Left ventricle myocardium inferior (tissue), 1 donor: ENCODE results near the gene EDEM3. TPM values are rescaled to one million over a fixed set of nuclear protein-coding genes. Genes with fewer than 3 reads are reported as not detected.

Experiments used
- DNase-seq: peaks from one replicate; pipeline ENCODE4 v3.0.0-alpha.2; 2020
- H3K27ac ChIP-seq: fragments of 200-600 bp; replicated peaks from 2 replicates; pipeline ENCODE4 v1.8.0; 2021
- H3K27me3 ChIP-seq: fragments of 200-600 bp; 2 replicates; pipeline ENCODE4 v1.8.0; 2021; ENCODE audit warnings: low read depth
- H3K36me3 ChIP-seq: fragments of 200-600 bp; 2 replicates; pipeline ENCODE4 v1.8.0; 2021
- H3K4me1 ChIP-seq: fragments of 200-600 bp; 2 replicates; pipeline ENCODE4 v1.8.0; 2021
- H3K4me3 ChIP-seq: fragments of 200-600 bp; 2 replicates; pipeline ENCODE4 v1.8.0; 2021; ENCODE audit warnings: mild to moderate bottlenecking, moderate library complexity
- H3K9me3 ChIP-seq: fragments of 200-600 bp; replicated peaks from 2 replicates; pipeline ENCODE4 v1.8.0; 2021
- CTCF ChIP-seq: fragments of 200-600 bp; IDR thresholded peaks from 2 replicates; pipeline ENCODE4 v1.8.0; 2021; ENCODE audit warnings: antibody characterized with exemption, mild to moderate bottlenecking, borderline replicate concordance
- intact Hi-C: fragments of 100-400 bp; cut with micrococcal nuclease; formaldehyde crosslinking; loops from one replicate; pipeline ENCODE4 v1.11.0; 2022
- total RNA-seq: library from RNA; stranded (reverse); fragmentation: NEBNext Ultra II Directional; extraction: Animal tissue kit (Norgen Biotek cat#: 25700); gene quantifications from one replicate; pipeline ENCODE4 v1.2.1, GENCODE V29; 2021
- donor health status: DM: no; HTN: yes; CAD: no; lungs with severe emphysema.

Gene EDEM3
- total RNA-seq, 1 donor from 2014 or later = 16.9 TPM

- Histone ChIP-seq H3K4me3 (no peak overlapping the region), H3K4me1 (peaks cover 31% of the 10 kb centered on the region), H3K27me3 (no peaks in the 10 kb centered on the region), H3K9me3 (peaks cover 7% of the 10 kb centered on the region), H3K27ac (peak overlapping the region; percentile 81), H3K36me3 (no peaks in the 10 kb centered on the region)
- intact Hi-C loops = no loop called here
- no peak for DNase-seq
- no peak for TF ChIP-seq CTCF
These were observed 104.3 kb downstream of the EDEM3 start for GRCh38 chr1:184650177-184650866.

- no peak for TF ChIP-seq CTCF
- no peaks in the 10 kb centered on the region for H3K27me3 ChIP-seq
- intact Hi-C loops = no loop called here
- H3K36me3 ChIP-seq = no peaks in the 10 kb centered on the region
- H3K4me3 ChIP-seq = peak overlapping the region; percentile 3
- peak overlapping the region; percentile 81 for H3K27ac ChIP-seq
- peaks cover 31% of the 10 kb centered on the region for H3K4me1 ChIP-seq
- no peak for DNase-seq
- H3K9me3 ChIP-seq = peaks cover 7% of the 10 kb centered on the region
These were observed 105.2 kb downstream of the EDEM3 start for GRCh38 chr1:184649451-184649888.

- Histone ChIP-seq H3K4me3 (peak overlapping the region; percentile 3), H3K27ac (peak overlapping the region; percentile 81), H3K27me3 (no peaks in the 10 kb centered on the region), H3K9me3 (peaks cover 7% of the 10 kb centered on the region), H3K4me1 (peaks cover 31% of the 10 kb centered on the region), H3K36me3 (no peaks in the 10 kb centered on the region)
- DNase-seq = no peak
- intact Hi-C loops = no loop called here
- TF ChIP-seq CTCF = no peak
These were observed 105.8 kb downstream of the EDEM3 start for GRCh38 chr1:184648856-184649201.

- H3K4me3 ChIP-seq = no peak overlapping the region
- TF ChIP-seq CTCF = no peak
- intact Hi-C loops = no loop called here
- peaks cover 7% of the 10 kb centered on the region for H3K9me3 ChIP-seq
- H3K36me3 ChIP-seq = no peaks in the 10 kb centered on the region
- DNase-seq = no peak
- H3K4me1 ChIP-seq = peaks cover 31% of the 10 kb centered on the region
- H3K27ac ChIP-seq = peak overlapping the region; percentile 81
- H3K27me3 ChIP-seq = no peaks in the 10 kb centered on the region
These were observed 106.3 kb downstream of the EDEM3 start for GRCh38 chr1:184648160-184648855.

GRCh38 chr1:184647471-184647870, 107.2 kb downstream of the EDEM3 start:
- peaks cover 5% of the 10 kb centered on the region for H3K9me3 ChIP-seq
- no peaks in the 10 kb centered on the region for H3K27me3 ChIP-seq
- no peak for DNase-seq
- intact Hi-C loops = no loop called here
- H3K4me1 ChIP-seq = peaks cover 31% of the 10 kb centered on the region
- no peak for TF ChIP-seq CTCF
- no peaks in the 10 kb centered on the region for H3K36me3 ChIP-seq
- H3K27ac ChIP-seq = no peak overlapping the region
- no peak overlapping the region for H3K4me3 ChIP-seq
